NB4 (cell line): ENCODE results near the gene PCNX3.

ENCODE experiments used
- DNase-seq: peaks from one replicate; pipeline ENCODE4 v3.0.0; 2010; ENCODE audit warnings: low read depth
- H3K4me3 ChIP-seq: one replicate; pipeline ENCODE4 v1.5.1; 2011; ENCODE audit warnings: mild to moderate bottlenecking, low read depth, low read length, moderate library complexity
- CTCF ChIP-seq: IDR thresholded peaks from one replicate; pipeline ENCODE4 v1.5.1; 2012; ENCODE audit warnings: low read depth, low read length
- MAX ChIP-seq: IDR thresholded peaks from 2 replicates; pipeline ENCODE4 v1.6.1; 2011; ENCODE audit warnings: low read depth, low read length
- MYC ChIP-seq: IDR thresholded peaks from 2 replicates; pipeline ENCODE4 v1.6.1; 2011; ENCODE audit warnings: low read depth, low read length
- POLR2A ChIP-seq: IDR thresholded peaks from 2 replicates; pipeline ENCODE4 v1.6.1; 2011; ENCODE audit warnings: mild to moderate bottlenecking; ENCODE audit not compliant: insufficient read length; ENCODE audit errors: extremely low read depth

Gene PCNX3

GRCh38 chr11:65644837-65645236, 29.3 kb downstream of the PCNX3 start:
- DNase-seq = no peak
- H3K4me3 ChIP-seq = no peak overlapping the region
- no peak for TF ChIP-seq MAX
- no peak for TF ChIP-seq CTCF
- no peak for TF ChIP-seq POLR2A
- no peak for TF ChIP-seq MYC

- TF ChIP-seq MYC (no peak), MAX (no peak), CTCF (no peak), POLR2A (no peak)
- no peak for DNase-seq
Observed at GRCh38 chr11:65645710-65646109, 30.1 kb downstream of the PCNX3 start.

GRCh38 chr11:65646288-65646957, 30.8 kb downstream of the PCNX3 start:
- no peak overlapping the region for H3K4me3 ChIP-seq
- DNase-seq = no peak
- TF ChIP-seq POLR2A = no peak

More at GRCh38 chr11:65645710-65646109, 30.1 kb downstream of the PCNX3 start:
- H3K4me3 ChIP-seq = no peak overlapping the region

- no peak for DNase-seq
- TF ChIP-seq CTCF (no peak), MAX (no peak), POLR2A (no peak), MYC (no peak)
- no peak overlapping the region for H3K4me3 ChIP-seq
Observed at GRCh38 chr11:65646958-65647701, 31.6 kb downstream of the PCNX3 start.

- DNase-seq = no peak
- H3K4me3 ChIP-seq = no peak overlapping the region
Observed at GRCh38 chr11:65648997-65649493, 33.5 kb downstream of the PCNX3 start.

More at GRCh38 chr11:65648997-65649493, 33.5 kb downstream of the PCNX3 start:
- no peak for TF ChIP-seq MYC
- TF ChIP-seq CTCF = no peak
- no peak for TF ChIP-seq POLR2A
